ENCODE results near the gene TNFRSF8.

- TF ChIP-seq, protein P1, sequence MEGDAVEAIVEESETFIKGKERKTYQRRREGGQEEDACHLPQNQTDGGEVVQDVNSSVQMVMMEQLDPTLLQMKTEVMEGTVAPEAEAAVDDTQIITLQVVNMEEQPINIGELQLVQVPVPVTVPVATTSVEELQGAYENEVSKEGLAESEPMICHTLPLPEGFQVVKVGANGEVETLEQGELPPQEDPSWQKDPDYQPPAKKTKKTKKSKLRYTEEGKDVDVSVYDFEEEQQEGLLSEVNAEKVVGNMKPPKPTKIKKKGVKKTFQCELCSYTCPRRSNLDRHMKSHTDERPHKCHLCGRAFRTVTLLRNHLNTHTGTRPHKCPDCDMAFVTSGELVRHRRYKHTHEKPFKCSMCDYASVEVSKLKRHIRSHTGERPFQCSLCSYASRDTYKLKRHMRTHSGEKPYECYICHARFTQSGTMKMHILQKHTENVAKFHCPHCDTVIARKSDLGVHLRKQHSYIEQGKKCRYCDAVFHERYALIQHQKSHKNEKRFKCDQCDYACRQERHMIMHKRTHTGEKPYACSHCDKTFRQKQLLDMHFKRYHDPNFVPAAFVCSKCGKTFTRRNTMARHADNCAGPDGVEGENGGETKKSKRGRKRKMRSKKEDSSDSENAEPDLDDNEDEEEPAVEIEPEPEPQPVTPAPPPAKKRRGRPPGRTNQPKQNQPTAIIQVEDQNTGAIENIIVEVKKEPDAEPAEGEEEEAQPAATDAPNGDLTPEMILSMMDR (conservative IDR thresholded peaks at IDR 0.05; ENCODE audit: low read depth, low read length) = no peak
- TF ChIP-seq EZH2 (IDR thresholded peaks at IDR 0.05; ENCODE audit: borderline replicate concordance, low read depth, low read length, poor library complexity, severe bottlenecking) = no peak
Measured at GRCh38 chr1:12096615-12097014, 33.5 kb downstream of the TNFRSF8 start.
